HG02588 (cell line): ENCODE data around the gene DOCK4.

Source experiments
- ATAC-seq: cut with Tn5 transposase; IDR thresholded peaks from one replicate; pipeline ENCODE4 v1.9.1; 2021; ENCODE audit warnings: mild to moderate bottlenecking, moderate library complexity; ENCODE audit not compliant: unreplicated experiment

Gene DOCK4

GRCh38 chr7:112081778-112082177, 124.4 kb downstream of the DOCK4 start:
- no peak for ATAC-seq

GRCh38 chr7:112080978-112081377, 125.2 kb downstream of the DOCK4 start:
- ATAC-seq, result no peak

GRCh38 chr7:112080441-112080840, 125.8 kb downstream of the DOCK4 start:
- peak; percentile 78 for ATAC-seq

GRCh38 chr7:112079673-112080072, 126.5 kb downstream of the DOCK4 start:
- ATAC-seq, result no peak

GRCh38 chr7:112079122-112079521, 127.1 kb downstream of the DOCK4 start:
- no peak for ATAC-seq

- no peak for ATAC-seq
Observed at GRCh38 chr7:112076324-112076723, 129.9 kb downstream of the DOCK4 start.

GRCh38 chr7:112074464-112074863, 131.7 kb downstream of the DOCK4 start:
- ATAC-seq, result no peak

- ATAC-seq, result no peak
Observed at GRCh38 chr7:112073530-112073929, 132.7 kb downstream of the DOCK4 start.

GRCh38 chr7:112072541-112073245, 133.5 kb downstream of the DOCK4 start:
- no peak for ATAC-seq

- ATAC-seq, result no peak
Observed at GRCh38 chr7:112071856-112072255, 134.3 kb downstream of the DOCK4 start.

- ATAC-seq, result no peak
Observed at GRCh38 chr7:112070674-112071256, 135.4 kb downstream of the DOCK4 start.

GRCh38 chr7:112069879-112070321, 136.3 kb downstream of the DOCK4 start:
- no peak for ATAC-seq

- ATAC-seq, result no peak
Observed at GRCh38 chr7:112068967-112069366, 137.2 kb downstream of the DOCK4 start.

GRCh38 chr7:112067632-112068540, 138.3 kb downstream of the DOCK4 start:
- no peak for ATAC-seq

GRCh38 chr7:112067200-112067599, 139.0 kb downstream of the DOCK4 start:
- no peak for ATAC-seq

- ATAC-seq, result no peak
Observed at GRCh38 chr7:112065758-112066157, 140.4 kb downstream of the DOCK4 start.

- no peak for ATAC-seq
Observed at GRCh38 chr7:112064627-112065385, 141.4 kb downstream of the DOCK4 start.

- no peak for ATAC-seq
Observed at GRCh38 chr7:112063974-112064373, 142.2 kb downstream of the DOCK4 start.

GRCh38 chr7:112061051-112061450, 145.1 kb downstream of the DOCK4 start:
- ATAC-seq, result no peak

- no peak for ATAC-seq
Observed at GRCh38 chr7:112060625-112061024, 145.6 kb downstream of the DOCK4 start.

- ATAC-seq, result no peak
Observed at GRCh38 chr7:112059675-112060074, 146.5 kb downstream of the DOCK4 start.
